ENCODE measurements around the gene FOXE3.

Gene FOXE3

GRCh38 chr1:47415728-47416318 is at the start of gene FOXE3:
FOXE3 (plus strand) TSS chr1:47416285; CDS start chr1:47416316, 31 bp downstream.
- no peak for TF ChIP-seq CTCF (IDR thresholded peaks at IDR 0.05; ENCODE audit: extremely low read depth, missing control alignments)
- no peak for DNase-seq (ENCODE audit: low spot score)

GRCh38 chr1:47367651-47368050 is 48.4 kb upstream of the FOXE3 start:
- no peak for TF ChIP-seq CTCF (IDR thresholded peaks at IDR 0.05; ENCODE audit: extremely low read depth, missing control alignments)
- DNase-seq (ENCODE audit: low spot score): no peak

DNA sequence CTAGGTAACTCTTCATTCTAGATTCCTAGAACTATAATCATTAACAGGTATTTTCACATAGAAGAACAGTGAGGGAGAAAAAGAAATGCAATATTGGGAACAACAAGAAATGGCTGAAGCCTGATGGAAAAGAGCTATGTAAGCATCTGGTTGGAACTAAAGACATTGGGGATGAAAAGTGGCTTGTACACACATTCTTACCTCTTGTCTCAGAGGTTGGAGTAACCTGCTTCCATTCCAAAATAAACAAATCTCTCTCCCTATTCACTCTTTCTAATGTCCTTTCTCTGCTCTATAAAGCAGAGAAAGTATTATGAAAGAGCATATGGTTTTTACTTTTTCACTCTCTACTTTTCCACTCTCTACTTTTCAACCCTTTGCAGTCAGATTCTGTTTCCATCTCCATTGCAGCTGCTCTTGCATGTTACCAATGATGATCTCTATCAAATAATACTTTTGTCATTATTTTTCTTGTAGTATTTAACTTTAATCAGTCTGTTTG is 45.0 kb upstream of the FOXE3 start:
- no peak for TF ChIP-seq CTCF (IDR thresholded peaks at IDR 0.05; ENCODE audit: extremely low read depth, missing control alignments)
- no peak for DNase-seq (ENCODE audit: low spot score)

- no peak for DNase-seq (ENCODE audit: low spot score)
- no peak for TF ChIP-seq CTCF (IDR thresholded peaks at IDR 0.05; ENCODE audit: extremely low read depth, missing control alignments)
Observed at GRCh38 chr1:47374501-47374900, 41.6 kb upstream of the FOXE3 start.

GRCh38 chr1:47378147-47378546 is 37.9 kb upstream of the FOXE3 start:
- DNase-seq (ENCODE audit: low spot score): no peak
- no peak for TF ChIP-seq CTCF (IDR thresholded peaks at IDR 0.05; ENCODE audit: extremely low read depth, missing control alignments)

GRCh38 chr1:47380699-47381098 is 35.4 kb upstream of the FOXE3 start:
- TF ChIP-seq CTCF (IDR thresholded peaks at IDR 0.05; ENCODE audit: extremely low read depth, missing control alignments): no peak
- DNase-seq (ENCODE audit: low spot score): no peak

DNA sequence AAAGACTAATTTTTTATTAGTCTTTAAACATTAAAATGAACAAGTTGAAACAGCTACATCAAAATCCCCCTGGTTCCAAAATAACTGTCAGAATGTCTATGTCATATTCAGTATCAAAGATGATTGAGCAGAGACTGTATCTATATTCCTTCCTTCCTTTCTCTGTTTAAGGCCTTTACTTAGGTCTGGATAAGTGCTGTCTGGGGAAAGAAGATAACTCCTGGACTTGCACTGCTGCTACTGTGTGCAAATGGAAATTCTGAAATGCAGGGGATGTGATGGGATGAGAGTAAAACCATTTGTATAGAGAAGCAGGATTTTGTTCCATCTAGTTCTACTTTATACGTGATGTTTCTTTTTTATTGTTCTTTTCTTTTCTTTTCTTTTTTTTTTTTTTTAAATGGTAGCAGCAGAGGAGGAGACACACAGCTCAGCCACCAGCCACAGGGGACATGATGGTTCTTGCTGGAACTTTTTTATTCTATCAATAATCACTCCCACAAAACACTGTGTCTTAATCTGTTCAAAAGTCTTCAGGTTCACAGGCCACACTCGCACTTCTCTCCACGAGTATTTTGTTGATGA is 33.6 kb upstream of the FOXE3 start:
- DNase-seq (ENCODE audit: low spot score): no peak
- TF ChIP-seq CTCF (IDR thresholded peaks at IDR 0.05; ENCODE audit: extremely low read depth, missing control alignments): no peak
